ENCODE data around the gene CCDC154. TPM values are rescaled to one million over a fixed set of nuclear protein-coding genes. Genes with fewer than 3 reads are reported as not detected.

The CCDC154 gene, protein sequence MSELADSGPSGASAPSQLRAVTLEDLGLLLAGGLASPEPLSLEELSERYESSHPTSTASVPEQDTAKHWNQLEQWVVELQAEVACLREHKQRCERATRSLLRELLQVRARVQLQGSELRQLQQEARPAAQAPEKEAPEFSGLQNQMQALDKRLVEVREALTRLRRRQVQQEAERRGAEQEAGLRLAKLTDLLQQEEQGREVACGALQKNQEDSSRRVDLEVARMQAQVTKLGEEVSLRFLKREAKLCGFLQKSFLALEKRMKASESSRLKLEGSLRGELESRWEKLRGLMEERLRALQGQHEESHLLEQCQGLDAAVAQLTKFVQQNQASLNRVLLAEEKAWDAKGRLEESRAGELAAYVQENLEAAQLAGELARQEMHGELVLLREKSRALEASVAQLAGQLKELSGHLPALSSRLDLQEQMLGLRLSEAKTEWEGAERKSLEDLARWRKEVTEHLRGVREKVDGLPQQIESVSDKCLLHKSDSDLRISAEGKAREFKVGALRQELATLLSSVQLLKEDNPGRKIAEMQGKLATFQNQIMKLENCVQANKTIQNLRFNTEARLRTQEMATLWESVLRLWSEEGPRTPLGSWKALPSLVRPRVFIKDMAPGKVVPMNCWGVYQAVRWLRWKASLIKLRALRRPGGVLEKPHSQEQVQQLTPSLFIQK
- 1 to 10 TPM; 1.9 to 2.2 TPM for total RNA-seq
- 2.2 TPM for polyA plus RNA-seq (2013, experiment 1 of 2)
- polyA plus RNA-seq (2013, experiment 2 of 2) = 1.9 TPM
- long read RNA-seq, experiment 1, partial matches to known transcripts = 0 of 1 reads
- long read RNA-seq, experiment 1, other reads (novel, unspliced or antisense) = 1 of 1 reads
- long read RNA-seq, experiment 2, partial matches to known transcripts = 1 of 4 reads
- long read RNA-seq, experiment 2, other reads (novel, unspliced or antisense) = 3 of 4 reads
- long read RNA-seq, experiment 3 = 0 reads
- long read RNA-seq, experiment 4, partial matches to known transcripts = 1 of 1 reads
- long read RNA-seq, experiment 4, other reads (novel, unspliced or antisense) = 0 of 1 reads

DNA sequence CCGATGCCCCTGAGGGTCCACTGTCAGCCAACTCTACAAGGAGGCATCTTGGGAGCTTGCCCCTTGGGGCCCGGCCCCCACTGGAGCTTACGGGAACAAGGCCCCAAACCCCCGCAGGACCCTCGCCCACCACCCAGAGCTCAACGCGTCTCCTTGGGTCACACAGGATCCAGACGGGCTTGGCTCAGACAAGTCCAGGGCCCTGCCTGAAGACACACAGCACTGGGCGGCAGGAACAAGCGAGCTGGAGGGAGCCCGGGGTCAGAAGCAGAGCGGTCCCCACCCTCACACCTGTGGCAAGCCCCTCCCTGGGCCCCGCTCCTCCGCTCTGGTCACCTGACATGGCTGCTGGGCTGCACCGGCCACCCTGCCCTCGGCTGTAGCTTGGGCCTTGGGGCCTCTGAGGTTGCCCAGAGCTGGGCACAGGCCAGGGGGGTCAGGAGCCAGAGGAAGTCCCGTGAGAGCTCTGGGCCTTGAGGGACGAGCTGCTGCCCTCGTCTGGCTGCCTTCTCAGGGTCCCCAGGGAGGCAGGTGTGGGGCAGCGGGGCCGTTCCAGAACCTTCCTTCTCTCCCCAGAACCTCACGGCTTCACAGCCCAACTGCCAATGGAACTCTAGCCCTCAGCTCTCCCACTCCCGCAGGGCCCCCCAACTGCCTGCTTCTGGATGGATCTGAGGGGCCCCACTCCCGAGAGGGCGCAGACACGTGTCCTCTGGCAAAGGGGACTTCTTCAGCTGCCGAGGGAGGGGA lies at the start of gene CCDC154:
TSS of gene CCDC154 (minus strand) at position 577 of the 750 bp plus-strand sequence. CDS start at position 343, 234 bp downstream.
- TF ChIP-seq, protein P1, sequence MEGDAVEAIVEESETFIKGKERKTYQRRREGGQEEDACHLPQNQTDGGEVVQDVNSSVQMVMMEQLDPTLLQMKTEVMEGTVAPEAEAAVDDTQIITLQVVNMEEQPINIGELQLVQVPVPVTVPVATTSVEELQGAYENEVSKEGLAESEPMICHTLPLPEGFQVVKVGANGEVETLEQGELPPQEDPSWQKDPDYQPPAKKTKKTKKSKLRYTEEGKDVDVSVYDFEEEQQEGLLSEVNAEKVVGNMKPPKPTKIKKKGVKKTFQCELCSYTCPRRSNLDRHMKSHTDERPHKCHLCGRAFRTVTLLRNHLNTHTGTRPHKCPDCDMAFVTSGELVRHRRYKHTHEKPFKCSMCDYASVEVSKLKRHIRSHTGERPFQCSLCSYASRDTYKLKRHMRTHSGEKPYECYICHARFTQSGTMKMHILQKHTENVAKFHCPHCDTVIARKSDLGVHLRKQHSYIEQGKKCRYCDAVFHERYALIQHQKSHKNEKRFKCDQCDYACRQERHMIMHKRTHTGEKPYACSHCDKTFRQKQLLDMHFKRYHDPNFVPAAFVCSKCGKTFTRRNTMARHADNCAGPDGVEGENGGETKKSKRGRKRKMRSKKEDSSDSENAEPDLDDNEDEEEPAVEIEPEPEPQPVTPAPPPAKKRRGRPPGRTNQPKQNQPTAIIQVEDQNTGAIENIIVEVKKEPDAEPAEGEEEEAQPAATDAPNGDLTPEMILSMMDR (conservative IDR thresholded peaks at IDR 0.05) = no peak
- 91 to 96% methylated on average over 7 to 27 of the region's 27 CpGs for WGBS, 2 experiments (ENCODE audit: insufficient coverage in 1 of 2, insufficient read length in 1 of 2)
- DNase-seq = no peak
- Histone ChIP-seq H3K27me3 (ENCODE audit: control insufficient read depth, insufficient read depth, low read length, poor library complexity, severe bottlenecking) (no peaks in the 10 kb centered on the region), H3K9me3 (ENCODE audit: control insufficient read depth, low read length) (no peaks in the 10 kb centered on the region), H3K27ac (ENCODE audit: low read depth, low read length) (peak within 1 kb of the TSS; percentile 24), H3K4me1 (ENCODE audit: control insufficient read depth, insufficient read depth, low read length) (no peaks in the 10 kb centered on the region), H3K4me3 (ENCODE audit: low read length) (no peak within 1 kb of the TSS), H3K36me3 (ENCODE audit: control insufficient read depth, insufficient read depth, low read length) (no peaks in the 10 kb centered on the region), H3K9ac (ENCODE audit: extremely low read depth, low read length, poor library complexity, severe bottlenecking) (no peak within 1 kb of the TSS)
- Mint-ChIP-seq H3K27ac (peak within 1 kb of the TSS; percentile 52), H3K4me3 (no peak within 1 kb of the TSS), H3K36me3 (ENCODE audit: low read depth) (peaks cover 9% of the 10 kb centered on the region), H3K9me3 (no peaks in the 10 kb centered on the region), H3K27me3 (ENCODE audit: insufficient read depth) (no peaks in the 10 kb centered on the region), H3K4me1 (no peaks in the 10 kb centered on the region)

DNA sequence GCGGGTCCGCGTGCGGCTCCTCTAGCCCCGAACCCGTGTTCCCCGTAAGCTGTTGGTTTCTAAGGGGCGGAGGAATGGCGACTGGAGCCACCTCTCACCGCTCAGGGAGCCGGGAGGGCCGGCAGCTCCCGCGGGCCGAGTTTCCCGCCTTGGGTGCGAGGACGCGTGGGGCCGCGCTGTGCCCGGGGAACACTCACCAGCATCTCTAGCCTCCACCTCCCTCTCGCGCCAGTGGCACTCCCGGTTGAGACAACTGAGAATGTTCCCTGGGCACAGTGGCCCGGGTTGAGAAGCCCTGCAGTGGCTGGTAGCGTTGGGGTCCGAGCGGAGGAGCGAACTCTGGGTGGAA lies 49.4 kb upstream of the CCDC154 start:
- H3K27ac Mint-ChIP-seq = peak overlapping the region; percentile 68
- H3K27ac ChIP-seq (ENCODE audit: low read depth, low read length) = no peak overlapping the region

More for the DNA sequence above, 49.4 kb upstream of the CCDC154 start:
- Mint-ChIP-seq H3K27me3 (ENCODE audit: insufficient read depth) (peaks cover 5% of the 10 kb centered on the region), H3K36me3 (ENCODE audit: low read depth) (peaks cover 23% of the 10 kb centered on the region), H3K4me3 (peak overlapping the region; percentile 77), H3K9me3 (no peaks in the 10 kb centered on the region), H3K4me1 (peaks cover 1% of the 10 kb centered on the region)
- 0 to 2% methylated on average over 18 to 30 of the region's 30 CpGs for WGBS, 2 experiments (ENCODE audit: insufficient coverage in 1 of 2, insufficient read length in 1 of 2)
- Histone ChIP-seq H3K36me3 (ENCODE audit: control insufficient read depth, insufficient read depth, low read length) (peaks cover 28% of the 10 kb centered on the region), H3K9me3 (ENCODE audit: control insufficient read depth, low read length) (no peaks in the 10 kb centered on the region), H3K4me1 (ENCODE audit: control insufficient read depth, insufficient read depth, low read length) (peaks cover 9% of the 10 kb centered on the region), H3K9ac (ENCODE audit: extremely low read depth, low read length, poor library complexity, severe bottlenecking) (peak overlapping the region; percentile 66), H3K27me3 (ENCODE audit: control insufficient read depth, insufficient read depth, low read length, poor library complexity, severe bottlenecking) (no peaks in the 10 kb centered on the region), H3K4me3 (ENCODE audit: low read length) (peak overlapping the region; percentile 80)
- TF ChIP-seq, protein P1 (conservative IDR thresholded peaks at IDR 0.05) = no peak
- no peak for DNase-seq

Measured in endodermal cell (in vitro differentiated cells).